HG02943 (cell line): Measurements from ENCODE around the gene CCL2.
"Not testable (repeated sequence)": the region's sequence is repeated elsewhere in the genome, so short reads cannot be mapped to it uniquely, and the experiment has no call there.

ENCODE experiments used
- ATAC-seq: cut with Tn5 transposase; IDR thresholded peaks from one replicate; pipeline ENCODE4 v1.9.1; 2021; ENCODE audit warnings: mild to moderate bottlenecking, low read depth, moderate library complexity; ENCODE audit not compliant: unreplicated experiment

CCL2 gene

GRCh38 chr17:34254651-34255380 lies at the start of gene CCL2:
Gene CCL2, plus strand, starts transcription at chr17:34255285. Its CDS starts 65 bp downstream, at chr17:34255350.
- ATAC-seq = no peak

- ATAC-seq = no peak
These were observed 49.7 kb upstream of the CCL2 start for GRCh38 chr17:34205401-34205800.

GRCh38 chr17:34206569-34206968 lies 48.5 kb upstream of the CCL2 start:
- no peak for ATAC-seq

GRCh38 chr17:34207572-34207971 lies 47.5 kb upstream of the CCL2 start:
- no peak for ATAC-seq

- no peak for ATAC-seq
These were observed 36.3 kb upstream of the CCL2 start for GRCh38 chr17:34218748-34219147.

- ATAC-seq = no peak
These were observed 35.7 kb upstream of the CCL2 start for GRCh38 chr17:34219405-34219804.

- no peak for ATAC-seq
These were observed 34.9 kb upstream of the CCL2 start for GRCh38 chr17:34220045-34220751.

- ATAC-seq = no peak
These were observed 34.2 kb upstream of the CCL2 start for GRCh38 chr17:34220752-34221395.

- ATAC-seq = no peak
These were observed 33.7 kb upstream of the CCL2 start for GRCh38 chr17:34221411-34221810.

- ATAC-seq = no peak
These were observed 32.2 kb upstream of the CCL2 start for GRCh38 chr17:34222722-34223497.

GRCh38 chr17:34225046-34225445 lies 30.0 kb upstream of the CCL2 start:
- no peak for ATAC-seq

- no peak for ATAC-seq
These were observed 28.9 kb upstream of the CCL2 start for GRCh38 chr17:34226011-34226743.

GRCh38 chr17:34226744-34227034 lies 28.4 kb upstream of the CCL2 start:
- no peak for ATAC-seq

- ATAC-seq = not testable (repeated sequence)
These were observed 27.8 kb upstream of the CCL2 start for GRCh38 chr17:34227293-34227692.

- no peak for ATAC-seq
These were observed 27.4 kb upstream of the CCL2 start for GRCh38 chr17:34227707-34228106.

GRCh38 chr17:34228781-34229180 lies 26.3 kb upstream of the CCL2 start:
- ATAC-seq = no peak

GRCh38 chr17:34230342-34230741 lies 24.7 kb upstream of the CCL2 start:
- ATAC-seq = no peak

GRCh38 chr17:34234616-34235015 lies 20.5 kb upstream of the CCL2 start:
- no peak for ATAC-seq

GRCh38 chr17:34235389-34236028 lies 19.6 kb upstream of the CCL2 start:
- no peak for ATAC-seq
